CD14-positive monocyte (primary cell): ENCODE measurements around the gene ITSN1. TPM values are rescaled to one million over a fixed set of nuclear protein-coding genes. Genes with fewer than 3 reads are reported as not detected.

Source experiments
- DNase-seq, 3 donors: peaks; one replicate each; pipeline ENCODE4 v3.0.0-alpha.2; 2011 to 2022
- H2AFZ ChIP-seq: 2 replicates; pipeline ENCODE4 v1.6.0; 2012; ENCODE audit warnings: mild to moderate bottlenecking, low read depth, low read length, inconsistent platforms; ENCODE audit not compliant: insufficient read depth, poor library complexity, severe bottlenecking
- H3K27ac ChIP-seq, 2 donors: 1 replicate in 1 of 2; 2 replicates in 1 of 2; pipeline ENCODE4 v1.5.1; 2012 to 2013; ENCODE audit warnings: low read length in 2 of 2, control low read depth in 1 of 2, inconsistent platforms in 1 of 2, low read depth in 1 of 2, mild to moderate bottlenecking in 1 of 2
- H3K27me3 ChIP-seq, 2 donors: one replicate each; pipeline versions ENCODE4 v1.6.0 to v1.6.1; 2011 to 2013; ENCODE audit warnings: low read length in 2 of 2; ENCODE audit not compliant: control insufficient read depth in 2 of 2, insufficient read depth in 2 of 2
- H3K36me3 ChIP-seq, 2 donors: replicated peaks in 1 of 2; 1 replicate in 1 of 2; 2 replicates in 1 of 2; pipeline versions ENCODE4 v1.5.1 to v1.6.1; 2012 to 2013; ENCODE audit warnings: low read length in 2 of 2, control low read depth in 1 of 2, inconsistent platforms in 1 of 2, mild to moderate bottlenecking in 1 of 2; ENCODE audit not compliant: insufficient read depth in 2 of 2, control insufficient read depth in 1 of 2
- H3K4me1 ChIP-seq, 2 donors: 1 replicate in 1 of 2; 2 replicates in 1 of 2; pipeline versions ENCODE4 v1.5.1 to v1.6.1; 2012 to 2013; ENCODE audit warnings: low read length in 2 of 2, control low read depth in 1 of 2, inconsistent platforms in 1 of 2, mild to moderate bottlenecking in 1 of 2, moderate library complexity in 1 of 2; ENCODE audit not compliant: insufficient read depth in 2 of 2, control insufficient read depth in 1 of 2
- H3K4me2 ChIP-seq: replicated peaks from 2 replicates; pipeline ENCODE3; 2012; ENCODE audit warnings: low read length, moderate library complexity, mild to moderate bottlenecking; ENCODE audit not compliant: poor library complexity, severe bottlenecking; ENCODE audit errors: extremely low read depth
- H3K4me3 ChIP-seq, 3 experiments: fragments of 200-600 bp in 1 of 3; sonication (generic) in 1 of 3; replicated peaks in 1 of 3; 1 replicate in 2 of 3; 2 replicates in 1 of 3; pipeline ENCODE4 v1.5.1; 2011 to 2013; ENCODE audit warnings: low read length in 3 of 3, mild to moderate bottlenecking in 3 of 3, control low read depth in 2 of 3, low read depth in 2 of 3, inconsistent platforms in 1 of 3, moderate library complexity in 1 of 3
- H3K79me2 ChIP-seq: 2 replicates; pipeline ENCODE4 v1.6.0; 2012; ENCODE audit warnings: mild to moderate bottlenecking, control low read depth, inconsistent platforms, low read length, moderate library complexity; ENCODE audit not compliant: insufficient read depth
- H3K9ac ChIP-seq: 2 replicates; pipeline ENCODE4 v1.6.0; 2017; ENCODE audit warnings: low read length, mild to moderate bottlenecking; ENCODE audit not compliant: insufficient read depth, poor library complexity, severe bottlenecking
- H3K9me3 ChIP-seq, 2 donors: replicated peaks in 1 of 2; 1 replicate in 1 of 2; 2 replicates in 1 of 2; pipeline versions ENCODE4 v1.5.1 to v1.6.1; 2012 to 2013; ENCODE audit warnings: low read length in 2 of 2, control low read depth in 1 of 2; ENCODE audit not compliant: control insufficient read depth in 1 of 2, insufficient read depth in 1 of 2
- H4K20me1 ChIP-seq: 2 replicates; pipeline ENCODE4 v1.6.0; 2012; ENCODE audit warnings: mild to moderate bottlenecking, low read length, control low read depth, moderate library complexity; ENCODE audit not compliant: insufficient read depth
- H3K27ac Mint-ChIP-seq, 7 donors: one replicate each; pipeline ENCODE4 v1.8.0; 2020; ENCODE audit warnings: mild to moderate bottlenecking in 7 of 7, mixed read lengths in 7 of 7, moderate library complexity in 6 of 7, inconsistent platforms in 2 of 7
- H3K27me3 Mint-ChIP-seq, 3 donors: one replicate each; pipeline ENCODE4 v1.8.0; 2021 to 2022; ENCODE audit warnings: low read depth in 3 of 3, mild to moderate bottlenecking in 3 of 3, mixed read lengths in 3 of 3, moderate library complexity in 3 of 3, inconsistent platforms in 1 of 3
- H3K36me3 Mint-ChIP-seq, 2 donors: one replicate each; pipeline ENCODE4 v1.8.0; 2020; ENCODE audit warnings: mixed read lengths in 2 of 2, inconsistent platforms in 1 of 2, mild to moderate bottlenecking in 1 of 2
- H3K4me1 Mint-ChIP-seq: one replicate; pipeline ENCODE4 v1.8.0; 2020; ENCODE audit warnings: mild to moderate bottlenecking, mixed read lengths
- H3K4me3 Mint-ChIP-seq, 2 donors: one replicate each; pipeline ENCODE4 v1.8.0; 2020; ENCODE audit warnings: mild to moderate bottlenecking in 2 of 2, mixed read lengths in 2 of 2, moderate library complexity in 1 of 2
- H3K9me3 Mint-ChIP-seq, 7 donors: one replicate each; pipeline ENCODE4 v1.8.0; 2020 to 2022; ENCODE audit warnings: mixed read lengths in 7 of 7, mild to moderate bottlenecking in 6 of 7, moderate library complexity in 6 of 7, inconsistent platforms in 2 of 7
- CTCF ChIP-seq: fragments of 200-600 bp; IDR thresholded peaks from one replicate; pipeline ENCODE4 v1.8.0; 2022; ENCODE audit warnings: antibody characterized with exemption, mild to moderate bottlenecking
- WGBS: methylation state at CpG from one replicate; pipeline ENCODE4 v1.1.5; 2013; ENCODE audit warnings: missing lambda C conversion rate; ENCODE audit not compliant: insufficient coverage; 5-methylcytosine and 5-hydroxymethylcytosine counted together
- intact Hi-C, 2 donors: fragments of 100-400 bp; cut with micrococcal nuclease; formaldehyde crosslinking; loops; one replicate each; pipeline versions ENCODE4 v1.15.0 to v1.15.1; 2023
- polyA plus RNA-seq, 3 donors: library from polyadenylated mRNA; depleted of rRNA in 1 of 3; unstranded in 2 of 3; stranded (reverse) in 1 of 3; fragments of 300-500 nt in 2 of 3; fragments of >200 nt in 1 of 3; fragmentation: Illumina TruSeq in 2 of 3; gene quantifications; 1 replicate in 2 of 3; 2 replicates in 1 of 3; pipeline ENCODE4 v1.2.3, GENCODE V29; 2012 to 2021

ITSN1 gene
- polyA plus RNA-seq, 3 donors = 4.7 to 10.3 (median 5.1) TPM

GRCh38 chr21:33871171-33871570 is 228.9 kb downstream of the ITSN1 start:
- H3K79me2 ChIP-seq = no peaks in the 10 kb centered on the region
- no peaks in the 10 kb centered on the region for H3K4me1 ChIP-seq

GRCh38 chr21:33872881-33873515 is 230.7 kb downstream of the ITSN1 start:
- Histone ChIP-seq H3K9ac (no peak overlapping the region), H3K4me2 (no peak overlapping the region), H3K27ac (no peak overlapping the region), H2AFZ (no peak overlapping the region), H3K9me3 (no peaks in the 10 kb centered on the region), H3K27me3 (no peaks in the 10 kb centered on the region), H3K36me3 (no peaks in the 10 kb centered on the region), H3K4me3 (no peak overlapping the region), H3K79me2 (no peaks in the 10 kb centered on the region), H3K4me1 (no peaks in the 10 kb centered on the region), H4K20me1 (no peaks in the 10 kb centered on the region)
- H3K36me3 Mint-ChIP-seq = no peaks in the 10 kb centered on the region
- no peak overlapping the region for H3K27ac Mint-ChIP-seq
- H3K9me3 Mint-ChIP-seq = peaks cover 0 to 2% (median 0%) of the 10 kb centered on the region in 7 donors
- peaks cover 0 to 4% (median 3%) of the 10 kb centered on the region in 3 donors for H3K27me3 Mint-ChIP-seq
- TF ChIP-seq CTCF = no peak
- no peak overlapping the region for H3K4me3 Mint-ChIP-seq
- H3K4me1 Mint-ChIP-seq = no peaks in the 10 kb centered on the region
- intact Hi-C loops = no loop called here
- DNase-seq = no peak
- 94% methylated on average over 3 of the region's 4 CpGs for WGBS

More at GRCh38 chr21:33871171-33871570, 228.9 kb downstream of the ITSN1 start:
- H3K4me1 Mint-ChIP-seq = peaks cover 4% of the 10 kb centered on the region
- no peaks in the 10 kb centered on the region for H3K36me3 ChIP-seq
- H4K20me1 ChIP-seq = no peaks in the 10 kb centered on the region
- peaks cover 0 to 5% (median 0%) of the 10 kb centered on the region in 7 donors for H3K9me3 Mint-ChIP-seq
- H3K4me3 ChIP-seq = no peak overlapping the region
- H3K4me2 ChIP-seq = no peak overlapping the region
- H2AFZ ChIP-seq = no peak overlapping the region
- no peaks in the 10 kb centered on the region for H3K9me3 ChIP-seq
- no peak for DNase-seq
- H3K9ac ChIP-seq = no peak overlapping the region
- H3K27ac Mint-ChIP-seq = no peak overlapping the region
- WGBS = 100% methylated on average over 3 of the region's 5 CpGs
- H3K27me3 ChIP-seq = no peaks in the 10 kb centered on the region
- intact Hi-C loops = no loop called here
- H3K4me3 Mint-ChIP-seq = no peak overlapping the region
- H3K27me3 Mint-ChIP-seq = peaks cover 0 to 7% (median 2%) of the 10 kb centered on the region in 3 donors
- H3K27ac ChIP-seq = no peak overlapping the region
- TF ChIP-seq CTCF = no peak
- no peaks in the 10 kb centered on the region for H3K36me3 Mint-ChIP-seq
